Pancreas (tissue), 10 donors: ENCODE measurements around the gene RAD9A. TPM values are rescaled to one million over a fixed set of nuclear protein-coding genes. Genes with fewer than 3 reads are reported as not detected.

Experiments used
- ATAC-seq, 4 donors: fragments of 200-7000 bp; cut with Tn5 transposase; one replicate each; pipeline versions ENCODE4 v1.8.0 to v1.9.1; 2020; ENCODE audit warnings: mild to moderate bottlenecking in 4 of 4, moderate library complexity in 4 of 4
- DNase-seq, 6 donors: peaks; one replicate each; pipeline ENCODE4 v3.0.0-alpha.2; 2020
- FAIRE-seq: peaks from 2 replicates; lab custom pipeline; 2012; peaks lifted over from hg19 to GRCh38; lab: Jason Lieb, UNC
- H3K27ac ChIP-seq, 4 donors: fragments of 200-600 bp; sonication (generic); 1 replicate in 3 of 4; 2 replicates in 1 of 4; pipeline versions ENCODE4 v1.5.0 to v1.8.0; 2020
- H3K27me3 ChIP-seq, 4 donors: fragments of 200-600 bp; one replicate each; pipeline ENCODE4 v1.8.0; 2021
- H3K36me3 ChIP-seq, 3 donors: fragments of 200-600 bp; sonication (generic) in 1 of 3; one replicate each; pipeline versions ENCODE4 v1.5.0 to v1.8.0; 2020 to 2021
- H3K4me1 ChIP-seq, 3 donors: fragments of 200-600 bp; one replicate each; pipeline ENCODE4 v1.8.0; 2021
- H3K4me3 ChIP-seq, 4 donors: fragments of 200-600 bp; sonication (generic) in 2 of 4; one replicate each; pipeline versions ENCODE4 v1.5.0 to v1.8.0; 2020 to 2021
- H3K9me3 ChIP-seq, 4 donors: fragments of 200-600 bp; one replicate each; pipeline ENCODE4 v1.8.0; 2021
- WGBS, 2 donors: extraction: QIAGEN DNeasy Blood & Tissue Kit; methylation state at CpG; one replicate each; pipeline ENCODE4 v1.1.7; 2013; 5-methylcytosine and 5-hydroxymethylcytosine counted together
- intact Hi-C, 3 donors: fragments of 100-400 bp; cut with DNase I; formaldehyde crosslinking; loops; one replicate each; pipeline versions ENCODE4 v1.11.1 to v1.14.2; 2022
- polyA plus RNA-seq, 2 donors: library from polyadenylated mRNA; stranded (reverse); fragments of 200-250 nt; gene quantifications; one replicate each; pipeline ENCODE4 v1.2.3, GENCODE V29; 2013
- total RNA-seq, 6 donors: library from RNA; stranded (reverse); fragmentation: NEBNext Ultra II Directional in 4 of 6; extraction: Animal tissue kit (Norgen Biotek cat#: 25700) in 4 of 6; gene quantifications; one replicate each; pipeline versions ENCODE4 v1.2.1 to v1.2.4, GENCODE V29; 2021 to 2023
- TF ChIP-seq, protein P1 (sequence below), 4 donors: fragments of 200-600 bp; sonication (generic) in 3 of 4; IDR thresholded peaks; one replicate each; pipeline versions ENCODE4 v1.5.0 to v1.8.0; 2021; ENCODE audit warnings: antibody characterized with exemption in 4 of 4
- donor health status: healthy with polysubstance abuse.
- donor health status: DM: no; HTN: no; CAD: no; lungs with moderate emphysema.
- donor health status: DM: no; HTN: no; CAD: no.
- donor health status: control.
- donor health status: control.
- donor health status: Bipolar disorder and iron deficiency.
- donor health status: DM: yes; HTN: yes; CAD: no.
- donor health status: DM: no; HTN: no; CAD: no.
- donor health status: DM: no; HTN: no; CAD: no.
- donor health status: DM: yes; HTN: yes; CAD: no.

Gene RAD9A
- total and polyA plus RNA-seq, 8 donors = 9.4 to 45.2 (median 15.0) TPM

DNA sequence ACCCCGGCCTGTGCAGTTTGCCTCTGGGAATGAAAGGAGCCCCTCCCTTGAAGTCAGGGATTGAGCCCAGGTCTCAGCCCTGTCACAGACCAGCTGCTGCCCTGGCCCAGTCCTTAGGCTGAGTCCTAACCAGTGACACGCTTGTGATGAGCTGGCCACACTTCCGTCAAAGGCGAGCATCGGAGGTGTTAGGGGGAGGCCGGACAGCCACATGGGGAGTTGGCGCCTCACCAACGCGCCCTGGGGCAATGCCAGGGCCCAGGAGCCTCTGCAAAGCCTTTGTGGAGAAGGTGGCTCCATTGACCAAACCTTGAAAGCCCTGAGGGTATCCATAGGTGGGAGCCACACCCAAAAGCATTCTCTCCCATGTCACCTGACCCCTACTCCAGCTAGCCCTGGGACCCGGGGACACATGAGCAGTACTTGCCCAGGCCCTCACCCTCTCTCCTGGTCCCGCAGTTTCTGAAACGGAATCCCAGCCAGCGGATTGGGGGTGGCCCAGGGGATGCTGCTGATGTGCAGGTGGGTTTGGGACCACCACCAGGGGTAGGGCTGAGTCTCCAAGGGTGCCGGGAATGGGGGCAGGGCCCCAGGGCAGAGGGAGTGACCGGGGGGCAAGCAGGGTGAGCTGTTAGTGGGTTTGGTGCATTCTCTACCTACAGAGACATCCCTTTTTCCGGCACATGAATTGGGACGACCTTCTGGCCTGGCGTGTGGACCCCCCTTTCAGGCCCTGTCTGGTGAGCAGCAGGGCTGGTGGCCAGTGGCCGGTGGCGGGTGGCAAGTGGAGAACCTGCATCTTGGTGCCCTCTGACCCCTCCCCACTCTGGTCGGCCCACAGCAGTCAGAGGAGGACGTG, 42.0 kb downstream of the RAD9A start:
- ATAC-seq = no peak
- Histone ChIP-seq H3K27ac (no peak overlapping the region), H3K27me3 (no peaks in the 10 kb centered on the region), H3K4me3 (no peak overlapping the region), H3K36me3 (peaks cover 0 to 16% (median 14%) of the 10 kb centered on the region in 3 donors), H3K4me1 (peaks cover 4 to 9% (median 7%) of the 10 kb centered on the region in 3 donors), H3K9me3 (no peaks in the 10 kb centered on the region)
- intact Hi-C loops = loop anchor here in 1 of 3 donors (10.0 kb wide), 1 partner anchor 61 kb away; no protein-coding TSS in a partner anchor
- 88 to 90% methylated on average over 17 to 22 of the region's 22 CpGs for WGBS, 2 donors
- TF ChIP-seq, protein P1, sequence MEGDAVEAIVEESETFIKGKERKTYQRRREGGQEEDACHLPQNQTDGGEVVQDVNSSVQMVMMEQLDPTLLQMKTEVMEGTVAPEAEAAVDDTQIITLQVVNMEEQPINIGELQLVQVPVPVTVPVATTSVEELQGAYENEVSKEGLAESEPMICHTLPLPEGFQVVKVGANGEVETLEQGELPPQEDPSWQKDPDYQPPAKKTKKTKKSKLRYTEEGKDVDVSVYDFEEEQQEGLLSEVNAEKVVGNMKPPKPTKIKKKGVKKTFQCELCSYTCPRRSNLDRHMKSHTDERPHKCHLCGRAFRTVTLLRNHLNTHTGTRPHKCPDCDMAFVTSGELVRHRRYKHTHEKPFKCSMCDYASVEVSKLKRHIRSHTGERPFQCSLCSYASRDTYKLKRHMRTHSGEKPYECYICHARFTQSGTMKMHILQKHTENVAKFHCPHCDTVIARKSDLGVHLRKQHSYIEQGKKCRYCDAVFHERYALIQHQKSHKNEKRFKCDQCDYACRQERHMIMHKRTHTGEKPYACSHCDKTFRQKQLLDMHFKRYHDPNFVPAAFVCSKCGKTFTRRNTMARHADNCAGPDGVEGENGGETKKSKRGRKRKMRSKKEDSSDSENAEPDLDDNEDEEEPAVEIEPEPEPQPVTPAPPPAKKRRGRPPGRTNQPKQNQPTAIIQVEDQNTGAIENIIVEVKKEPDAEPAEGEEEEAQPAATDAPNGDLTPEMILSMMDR (IDR thresholded peaks at IDR 0.05) = no peak
- no peak for FAIRE-seq
- DNase-seq = peak in 1 of 6 donors; percentile 56

DNA sequence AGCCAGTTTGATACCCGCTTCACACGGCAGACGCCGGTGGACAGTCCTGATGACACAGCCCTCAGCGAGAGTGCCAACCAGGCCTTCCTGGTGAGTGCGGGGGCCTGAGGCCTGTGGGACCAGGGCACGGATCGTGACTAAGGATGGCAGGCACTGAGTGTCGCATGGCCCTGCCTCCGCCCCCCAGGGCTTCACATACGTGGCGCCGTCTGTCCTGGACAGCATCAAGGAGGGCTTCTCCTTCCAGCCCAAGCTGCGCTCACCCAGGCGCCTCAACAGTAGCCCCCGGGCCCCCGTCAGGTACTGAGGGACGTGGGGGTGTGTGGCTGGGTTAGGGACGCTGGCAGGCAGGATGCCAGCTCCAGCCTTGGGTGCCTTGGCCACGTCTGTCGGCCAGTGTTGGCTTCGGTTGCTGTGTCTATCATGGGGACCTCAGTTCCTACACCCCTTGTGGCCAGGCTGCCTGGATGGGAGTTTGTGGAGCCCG, 42.7 kb downstream of the RAD9A start:
- FAIRE-seq (no peak), DNase-seq (peak in 1 of 6 donors; percentile 82), ATAC-seq (no peak)
- TF ChIP-seq, protein P1 (IDR thresholded peaks at IDR 0.05) = no peak
- 82 to 83% methylated on average over 22 to 23 of the region's 23 CpGs for WGBS, 2 donors
- Histone ChIP-seq H3K4me1 (peaks cover 1 to 3% (median 2%) of the 10 kb centered on the region in 3 donors), H3K36me3 (peaks cover 0 to 16% (median 14%) of the 10 kb centered on the region in 3 donors), H3K27me3 (no peaks in the 10 kb centered on the region), H3K4me3 (no peak overlapping the region), H3K9me3 (no peaks in the 10 kb centered on the region), H3K27ac (no peak overlapping the region)
- intact Hi-C loops = loop anchor here in 1 of 3 donors (10.0 kb wide), 1 partner anchor 60 kb away; no protein-coding TSS in a partner anchor

DNA sequence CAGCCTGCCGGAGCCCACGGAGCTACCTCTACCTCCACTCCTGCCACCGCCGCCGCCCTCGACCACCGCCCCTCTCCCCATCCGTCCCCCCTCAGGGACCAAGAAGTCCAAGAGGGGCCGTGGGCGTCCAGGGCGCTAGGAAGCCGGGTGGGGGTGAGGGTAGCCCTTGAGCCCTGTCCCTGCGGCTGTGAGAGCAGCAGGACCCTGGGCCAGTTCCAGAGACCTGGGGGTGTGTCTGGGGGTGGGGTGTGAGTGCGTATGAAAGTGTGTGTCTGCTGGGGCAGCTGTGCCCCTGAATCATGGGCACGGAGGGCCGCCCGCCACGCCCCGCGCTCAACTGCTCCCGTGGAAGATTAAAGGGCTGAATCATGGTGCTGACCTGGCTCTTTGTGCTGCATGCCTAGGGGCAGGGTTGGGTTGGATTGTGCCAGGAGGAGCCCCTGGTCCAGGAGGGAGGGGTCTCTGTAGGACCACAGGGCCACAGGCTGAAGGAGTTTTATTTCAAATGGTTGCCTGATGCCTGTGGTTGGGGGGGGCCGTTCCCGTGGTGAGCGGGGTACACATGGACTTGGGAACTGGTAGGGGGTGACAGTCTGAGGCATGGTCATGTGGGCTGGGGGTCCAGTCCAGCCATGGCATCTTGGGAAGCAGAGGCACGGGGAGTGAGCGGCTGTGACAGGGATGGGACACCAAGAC, 43.4 kb downstream of the RAD9A start:
- TF ChIP-seq, protein P1 (IDR thresholded peaks at IDR 0.05) = no peak
- ATAC-seq (no peak), FAIRE-seq (no peak), DNase-seq (no peak)
- intact Hi-C loops = loop anchor here in 1 of 3 donors (10.0 kb wide), 1 partner anchor 60 kb away; no protein-coding TSS in a partner anchor
- no peaks in the 10 kb centered on the region for H3K9me3 ChIP-seq
- no peaks in the 10 kb centered on the region for H3K4me1 ChIP-seq
- peaks cover 0 to 16% (median 14%) of the 10 kb centered on the region in 3 donors for H3K36me3 ChIP-seq
- 88 to 90% methylated on average over 26 of the region's 26 CpGs for WGBS, 2 donors
- H3K27ac ChIP-seq = no peak overlapping the region
- H3K4me3 ChIP-seq = no peak overlapping the region
- H3K27me3 ChIP-seq = no peaks in the 10 kb centered on the region

DNA sequence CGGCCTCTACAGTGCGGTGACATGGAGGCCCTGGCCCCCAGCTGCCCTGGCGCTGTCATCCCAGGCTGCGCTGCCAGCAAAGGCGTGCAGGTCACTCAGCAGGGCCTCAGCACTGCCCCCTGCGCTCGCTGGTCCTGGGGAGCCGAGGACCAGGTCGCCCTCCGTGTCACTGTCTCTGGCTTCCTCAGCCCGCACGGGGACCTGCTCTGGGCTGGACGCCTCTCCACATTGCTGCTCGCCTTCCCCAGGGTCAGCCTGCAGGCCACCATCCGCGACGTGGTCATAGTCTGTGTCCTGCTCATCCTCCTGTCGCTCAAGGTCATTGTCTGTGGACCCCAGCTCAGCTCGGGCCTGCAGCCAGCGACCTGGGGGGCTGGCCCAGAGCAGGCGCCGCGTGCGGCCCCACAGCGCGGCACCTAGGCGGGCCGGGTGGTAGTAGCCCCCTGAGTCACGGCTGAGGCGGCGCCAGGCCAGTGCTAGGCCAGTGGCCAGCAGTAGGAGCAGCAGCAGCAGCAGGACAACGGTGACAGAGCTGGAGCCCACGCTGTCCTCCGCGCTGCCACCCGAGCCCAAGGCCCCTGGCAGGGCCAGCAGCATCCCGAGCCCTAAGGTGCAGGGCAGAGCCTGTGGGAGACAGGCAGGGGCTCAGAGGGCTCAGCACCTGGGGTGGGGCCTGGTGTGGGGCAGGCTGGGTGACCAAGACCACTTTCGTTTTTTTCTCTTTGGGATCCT, 44.1 kb downstream of the RAD9A start:
- Histone ChIP-seq H3K4me3 (no peak overlapping the region), H3K9me3 (no peaks in the 10 kb centered on the region), H3K27me3 (no peaks in the 10 kb centered on the region), H3K27ac (no peak overlapping the region), H3K36me3 (peaks cover 0 to 16% (median 14%) of the 10 kb centered on the region in 3 donors), H3K4me1 (no peaks in the 10 kb centered on the region)
- WGBS, 2 donors = 91 to 92% methylated on average over 38 of the region's 38 CpGs
- ATAC-seq = no peak
- FAIRE-seq = no peak
- DNase-seq = peak in 1 of 6 donors; percentile 79
- TF ChIP-seq, protein P1 (IDR thresholded peaks at IDR 0.05) = no peak
- intact Hi-C loops = loop anchor here in 1 of 3 donors (10.0 kb wide), 1 partner anchor 59 kb away; no protein-coding TSS in a partner anchor
